Activated CD4-positive, alpha-beta T cell treated with anti-CD3 and anti-CD28 coated beads for 48 hours (primary cell): ENCODE data around the gene C19orf85.

Source experiments
- DNase-seq: peaks from one replicate; pipeline ENCODE4 v3.0.0-alpha.2; 2020

The C19orf85 gene

DNA sequence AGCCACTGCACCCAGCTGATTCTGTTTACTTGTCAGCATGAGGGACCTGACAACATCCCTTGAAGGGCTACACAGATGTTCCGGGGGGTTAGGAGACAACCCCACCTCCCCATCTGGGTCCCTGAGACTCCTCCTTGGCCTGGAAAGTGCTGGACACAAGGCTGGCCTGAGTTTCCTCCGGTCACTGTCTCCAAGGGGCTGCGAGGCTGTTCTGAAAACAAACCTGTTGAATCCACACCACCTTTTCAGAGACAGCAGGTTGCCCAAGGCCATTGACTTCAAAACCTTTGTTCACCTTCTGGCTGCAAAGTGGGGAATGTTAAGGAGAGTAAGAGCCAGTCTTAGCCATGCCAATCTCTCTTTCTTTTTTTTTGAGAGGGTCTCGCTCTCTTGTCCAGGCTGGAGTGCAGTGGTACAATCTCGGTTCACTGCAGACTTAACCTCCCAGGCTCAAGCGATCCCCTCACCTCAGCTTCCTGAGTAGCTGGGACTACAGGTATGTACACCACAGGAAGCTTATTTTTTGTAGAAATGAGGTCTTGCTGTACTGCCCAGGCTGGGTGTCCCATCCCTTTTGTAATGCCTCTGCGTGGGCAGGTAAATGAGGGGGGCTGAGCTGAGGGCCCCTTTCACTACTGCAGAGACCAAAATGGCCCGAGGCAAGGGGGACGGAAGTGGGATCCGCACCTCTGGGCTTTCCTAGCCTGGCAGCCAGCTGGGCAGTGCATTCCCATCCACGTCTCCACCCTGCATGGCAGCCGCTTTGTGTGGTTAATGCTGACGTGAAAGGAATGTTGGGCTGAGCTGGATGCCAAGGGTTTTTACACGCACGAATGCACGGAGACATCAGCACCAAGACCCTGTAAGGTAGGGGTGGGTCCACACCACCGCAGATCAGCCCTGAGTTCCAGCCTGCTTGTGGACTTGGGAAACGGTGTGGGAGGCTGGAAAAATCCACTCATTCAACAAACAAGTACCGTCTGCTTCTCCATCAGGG is 10.0 kb upstream of the C19orf85 start:
- DNase-seq = no peak

DNA sequence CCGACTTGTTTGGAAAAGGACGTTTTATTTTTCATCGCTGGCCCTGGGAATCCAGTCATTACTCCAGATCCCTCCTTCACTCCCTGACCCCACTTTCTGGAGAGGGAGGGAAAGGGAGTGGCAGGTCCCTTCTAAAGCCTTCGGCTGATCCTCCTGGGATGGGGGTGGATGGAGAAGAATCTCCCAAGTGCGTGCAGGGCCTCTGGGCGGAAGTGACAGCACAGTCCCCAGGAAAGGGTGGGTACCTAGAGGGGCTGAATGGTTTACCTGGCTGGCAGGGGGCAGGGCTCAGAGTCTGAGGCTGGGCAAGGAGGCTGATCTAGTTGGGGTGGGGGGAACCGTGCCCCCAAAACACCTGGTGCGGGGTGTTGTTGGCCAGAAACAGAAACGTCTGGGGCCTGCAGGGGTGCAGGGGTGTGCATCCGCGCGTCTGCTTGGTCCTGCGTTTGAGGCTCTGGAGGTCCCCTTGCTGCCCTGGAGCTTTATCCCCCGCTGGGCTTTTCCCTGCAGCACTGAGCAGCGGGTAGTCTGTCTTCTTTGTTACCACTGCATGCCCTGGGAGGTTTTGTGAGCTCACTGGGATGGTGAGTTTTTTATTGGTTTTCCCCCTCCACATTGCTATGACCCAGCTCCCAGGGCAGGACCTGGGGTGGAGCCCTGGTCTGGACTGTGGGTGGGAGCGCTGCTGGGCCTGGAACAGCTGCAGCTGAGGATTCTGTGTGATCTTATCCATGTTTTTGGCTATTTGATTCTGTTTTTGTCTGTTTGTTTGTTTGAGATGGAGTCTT is 8.9 kb upstream of the C19orf85 start:
- no peak for DNase-seq

DNA sequence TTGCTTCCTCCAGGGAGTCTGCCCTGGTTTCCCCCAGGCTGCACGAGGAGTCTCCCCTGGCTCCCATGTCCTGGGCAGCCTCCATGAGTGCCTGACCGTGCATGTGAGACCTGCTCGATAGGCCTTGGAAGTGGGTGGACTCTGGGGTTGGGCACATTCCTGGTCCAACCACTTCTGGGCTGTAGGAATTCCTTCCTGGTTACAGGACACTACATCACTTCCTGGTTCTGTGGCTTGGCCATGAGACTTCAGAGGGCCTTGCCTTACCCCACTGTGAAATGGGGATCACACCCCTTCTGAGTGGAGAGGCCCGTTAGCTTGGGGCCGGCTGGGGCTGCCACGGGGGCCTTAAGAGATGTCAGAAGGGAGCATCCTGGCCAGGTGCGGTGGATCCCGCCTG is 7.9 kb upstream of the C19orf85 start:
- DNase-seq = no peak

DNA sequence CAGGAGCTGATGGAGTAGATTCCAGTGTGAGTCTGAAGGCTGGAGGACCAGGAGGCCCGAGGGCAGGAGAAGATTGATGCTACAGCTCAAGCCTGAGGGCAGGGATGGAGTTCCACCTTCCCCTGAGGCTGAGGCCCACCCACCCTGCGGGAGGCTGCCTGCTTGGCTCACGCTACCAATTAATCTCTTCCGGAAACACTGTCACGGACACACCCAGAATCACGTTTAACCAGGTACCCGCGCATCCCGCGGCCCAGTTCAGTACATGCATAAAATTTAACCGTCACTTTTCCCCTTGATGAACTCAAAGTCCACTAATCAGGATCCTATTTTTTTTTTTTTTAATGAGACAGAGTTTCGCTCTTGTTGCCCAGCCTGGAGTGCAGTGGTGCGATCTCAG is 6.7 kb upstream of the C19orf85 start:
- DNase-seq = no peak

DNA sequence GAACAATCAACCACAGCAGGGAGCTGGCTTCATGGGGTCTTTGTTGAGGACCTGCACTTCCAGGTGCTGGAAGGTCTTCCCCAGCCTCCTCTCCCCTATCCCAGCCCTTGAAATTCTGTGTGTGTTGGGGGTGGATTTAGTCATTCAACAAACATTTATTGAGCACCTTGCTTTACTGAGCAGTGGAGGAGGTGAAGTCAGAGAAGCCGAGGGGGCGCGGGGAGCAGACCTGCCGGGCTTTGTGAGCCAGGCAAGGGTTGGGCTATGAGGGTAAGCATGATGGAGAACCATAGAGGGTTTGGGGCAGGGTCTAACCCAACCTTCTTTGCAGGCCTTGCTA is 3.5 kb upstream of the C19orf85 start:
- no peak for DNase-seq

DNA sequence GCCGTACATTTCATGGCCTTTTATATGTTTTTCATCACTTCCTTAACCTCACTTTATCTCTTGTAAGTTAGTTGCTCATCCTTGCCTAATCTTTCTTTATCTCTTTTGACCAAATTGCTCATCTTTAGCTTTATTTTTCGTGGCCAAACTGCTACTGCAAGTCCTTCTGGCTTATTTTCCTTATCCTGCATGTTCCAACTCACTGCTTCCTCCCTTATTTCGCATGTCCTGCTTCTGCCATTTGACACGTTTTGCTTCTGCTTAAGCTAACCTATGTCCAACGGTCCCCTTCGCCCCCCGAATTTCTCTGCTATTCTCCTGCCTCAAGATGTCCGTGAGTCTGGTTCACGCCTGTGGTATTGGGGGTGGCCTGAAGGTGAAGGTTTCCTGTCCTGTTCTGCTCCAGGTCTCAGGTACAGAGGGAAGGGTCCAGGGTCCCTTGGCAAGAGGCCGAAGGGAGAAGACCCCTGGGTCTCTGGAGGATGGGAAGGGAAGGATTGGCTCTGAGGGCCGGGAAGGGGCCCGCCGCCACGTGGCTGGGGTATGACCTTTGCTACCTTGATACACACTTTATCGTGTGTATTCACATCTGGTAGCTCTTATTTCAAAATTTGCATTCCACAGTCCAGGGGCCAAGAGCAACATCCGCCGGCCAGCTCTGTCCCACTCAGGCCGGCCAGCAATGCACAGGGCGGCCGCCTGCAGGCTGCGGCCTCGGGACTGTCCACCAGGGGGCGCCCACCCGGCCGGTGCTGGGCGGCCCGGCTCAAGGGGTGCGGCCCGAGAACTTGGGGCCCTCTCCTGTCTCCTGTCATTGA is 2.9 kb upstream of the C19orf85 start:
- peak; percentile 77 for DNase-seq

DNA sequence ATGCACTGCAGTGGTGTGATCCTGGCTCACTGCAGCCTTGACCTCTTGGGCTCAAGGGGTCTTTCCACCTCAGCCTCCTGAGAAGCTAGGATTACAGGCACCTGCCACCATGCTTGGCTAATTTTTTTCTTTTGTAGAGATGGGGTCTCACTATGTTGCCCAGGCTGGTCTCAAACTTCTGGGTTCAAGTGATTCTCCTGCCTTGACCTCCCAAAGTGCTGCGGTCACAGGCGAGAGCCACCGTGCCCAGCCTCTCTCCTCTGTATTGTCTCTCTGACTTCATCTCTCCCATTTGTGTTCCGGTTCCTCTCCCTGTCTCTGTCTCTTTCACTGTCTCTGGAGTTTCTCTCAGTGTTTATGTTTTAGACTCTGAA is 1.7 kb upstream of the C19orf85 start:
- DNase-seq = no peak

DNA sequence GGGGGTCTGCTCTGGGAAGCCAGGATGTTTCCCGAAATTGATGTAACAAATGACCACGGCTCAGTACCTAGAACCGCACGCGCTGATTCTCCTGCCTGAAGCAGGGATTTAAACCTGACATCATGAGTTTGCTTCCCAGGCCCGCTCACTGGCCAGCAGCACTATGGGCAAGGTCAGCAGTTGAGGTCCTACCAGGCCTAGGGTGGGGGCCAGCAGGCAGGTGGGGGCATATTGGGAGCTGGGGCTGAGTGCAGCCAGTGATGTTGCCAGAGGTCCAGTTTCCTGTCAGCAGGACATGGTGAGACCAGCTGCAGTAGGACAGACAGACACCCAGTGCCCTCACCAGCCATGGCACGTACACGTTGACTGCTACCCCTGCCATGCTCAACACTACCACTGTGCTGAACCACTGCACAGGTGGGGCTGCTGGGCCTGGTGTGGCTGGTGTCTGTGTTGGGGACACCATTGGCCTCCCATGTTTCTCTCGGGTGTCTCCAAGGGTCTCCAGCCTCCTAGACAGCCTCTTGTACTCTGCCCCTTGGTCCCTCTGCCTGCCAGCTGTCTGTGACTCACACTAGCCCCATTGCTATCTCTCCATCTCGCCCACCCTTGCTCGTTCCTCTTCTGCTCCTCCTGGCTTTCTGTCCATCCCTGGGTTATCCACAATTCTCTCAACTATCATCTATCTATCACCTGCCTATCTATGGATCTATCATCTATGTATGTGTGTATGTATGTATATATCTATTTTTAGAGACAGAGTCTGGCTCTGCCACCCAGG is 1.1 kb upstream of the C19orf85 start:
- DNase-seq = no peak

DNA sequence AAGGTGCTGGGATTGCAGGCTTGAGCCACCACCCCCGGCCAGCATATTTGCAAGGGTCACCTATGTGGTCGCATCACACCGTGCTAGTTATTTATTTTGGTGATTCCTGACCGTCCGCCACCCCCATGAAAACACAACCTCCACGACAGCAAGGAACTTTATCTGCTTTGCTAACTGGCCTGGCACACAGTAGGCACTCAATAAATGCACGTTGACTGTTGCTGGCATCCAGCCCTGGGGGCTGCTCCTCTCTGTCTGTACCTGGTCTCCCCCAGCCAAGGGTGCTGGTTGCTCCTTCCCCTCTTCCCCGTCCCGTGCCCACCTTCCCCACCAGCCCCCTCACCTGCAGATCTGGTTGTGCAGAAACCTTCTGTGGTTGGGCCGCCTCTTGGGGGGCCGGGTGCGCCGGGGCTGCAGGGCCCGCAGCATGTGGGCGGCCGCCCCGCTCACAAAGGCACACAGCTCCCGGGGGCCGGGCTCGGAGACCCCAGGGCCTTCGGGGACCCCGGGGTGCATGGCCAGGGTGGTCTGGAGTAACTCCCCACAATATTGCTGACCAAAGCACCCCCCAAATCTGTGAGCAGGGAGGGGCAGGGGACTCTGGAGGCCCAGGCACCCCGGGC is 401 bp downstream of the C19orf85 start:
- no peak for DNase-seq

DNA sequence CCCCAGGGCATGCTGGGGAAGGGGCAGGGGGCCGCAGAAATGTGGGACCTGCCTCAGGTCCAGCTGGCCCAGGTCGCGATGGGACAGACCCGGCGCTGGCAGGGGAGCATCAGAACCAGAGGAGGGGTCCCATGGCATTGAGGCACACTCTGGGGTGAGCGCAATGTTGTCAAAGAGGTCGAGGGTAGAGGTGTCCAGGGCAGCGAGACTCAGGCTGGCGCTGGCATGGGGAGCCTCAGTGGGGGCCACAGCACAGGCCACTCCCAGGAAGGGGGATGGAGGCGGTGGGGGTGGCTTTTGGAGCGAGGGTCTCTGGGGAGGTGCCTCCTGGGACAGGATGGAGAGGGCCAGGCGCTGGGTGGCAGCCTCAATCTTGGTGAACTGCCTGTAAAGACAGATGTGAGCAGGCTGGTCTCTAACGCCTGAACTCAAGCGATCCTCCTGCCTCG is 944 bp downstream of the C19orf85 start:
- no peak for DNase-seq

DNA sequence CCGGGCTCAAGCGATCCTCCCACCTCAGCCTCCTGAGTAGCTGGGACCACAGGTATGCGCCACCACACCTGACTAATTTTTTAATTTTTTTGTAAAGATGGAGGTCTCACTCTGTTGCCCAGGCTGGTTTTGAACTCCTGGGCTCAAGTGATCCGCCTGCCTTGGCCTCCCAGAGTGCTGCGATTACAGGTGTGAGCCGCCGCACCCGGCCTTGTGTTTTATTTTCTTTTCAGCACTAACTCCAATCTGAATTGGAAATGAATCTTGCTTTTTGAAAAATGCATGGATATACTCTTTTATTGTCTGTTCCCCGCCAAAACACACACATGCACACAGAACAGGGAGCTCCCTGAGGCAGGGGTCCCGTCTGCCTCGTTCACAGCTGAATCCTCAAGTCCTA is 1.8 kb downstream of the C19orf85 start:
- no peak for DNase-seq

DNA sequence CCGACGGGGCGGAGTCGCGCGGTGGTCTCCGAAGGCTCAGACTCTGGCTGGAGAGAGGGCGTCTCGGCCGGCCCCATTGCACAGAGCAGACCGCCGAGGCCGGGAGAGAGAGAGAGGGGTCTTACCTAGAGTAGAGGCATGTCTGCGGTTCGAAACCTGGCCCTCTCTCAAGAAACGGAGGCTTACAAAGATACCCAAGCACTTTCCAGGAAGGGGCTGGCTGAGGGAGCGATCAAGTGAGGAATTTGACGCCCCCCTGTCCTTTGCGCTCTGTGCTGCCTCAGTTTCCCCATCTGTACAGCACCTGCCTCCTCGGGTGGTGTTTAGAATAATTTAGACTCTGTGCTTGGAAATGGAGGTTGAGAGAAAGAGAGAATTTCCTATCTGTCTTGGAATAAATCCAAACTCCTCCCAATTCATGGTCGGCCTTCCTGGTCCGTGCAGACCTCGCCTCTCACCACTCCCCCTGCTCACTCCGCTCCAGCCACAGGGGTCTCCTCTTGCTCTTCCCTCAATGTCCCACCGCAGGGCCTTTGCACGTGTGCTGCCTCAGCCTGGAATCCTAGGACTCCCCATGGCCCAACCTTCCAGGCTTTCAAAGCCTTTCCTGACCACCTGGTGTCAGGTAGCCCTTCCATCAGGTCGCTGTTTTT is 2.5 kb downstream of the C19orf85 start:
- no peak for DNase-seq

DNA sequence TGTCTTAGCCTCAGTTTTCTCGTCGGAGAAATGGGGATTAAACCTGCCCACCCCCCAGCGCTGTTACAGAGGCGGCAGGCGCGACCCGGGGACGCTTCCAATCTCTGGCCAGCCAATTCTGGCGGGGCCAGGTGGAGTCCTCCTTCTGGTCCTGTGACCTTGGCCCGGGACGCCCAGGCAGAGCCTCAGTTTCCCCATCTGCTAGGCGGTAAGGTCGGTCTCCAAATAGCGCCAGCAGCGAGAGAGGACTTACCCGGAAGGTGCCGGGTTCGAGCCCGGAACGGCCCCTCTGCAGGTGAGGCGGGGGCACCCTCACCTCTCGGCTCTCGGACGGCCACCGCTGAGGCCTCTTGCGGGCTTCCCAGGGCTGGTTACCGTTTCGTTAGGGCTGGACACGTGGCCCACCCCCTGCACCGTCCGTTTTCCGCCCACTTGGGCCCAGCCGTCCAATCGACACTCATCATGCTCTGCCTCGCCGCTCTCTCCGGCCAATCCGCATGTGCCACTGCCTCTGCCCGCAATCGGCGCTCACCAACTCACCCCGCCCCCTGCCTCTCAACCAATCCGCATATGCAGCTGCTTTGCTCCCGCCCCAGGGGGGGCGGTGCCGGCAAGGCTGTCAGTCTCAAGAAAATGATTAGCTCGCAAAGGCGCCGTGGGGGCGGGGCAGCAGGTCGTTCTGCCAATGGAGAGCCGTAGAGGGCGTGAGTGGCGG is 3.1 kb downstream of the C19orf85 start, which contains the start of gene ISOC2:
TSS of gene ISOC2 (minus strand) at position 384 of the 715 bp plus-strand sequence. CDS start 5,156 bp downstream, outside the sequence.
- DNase-seq = peak; percentile 100

DNA sequence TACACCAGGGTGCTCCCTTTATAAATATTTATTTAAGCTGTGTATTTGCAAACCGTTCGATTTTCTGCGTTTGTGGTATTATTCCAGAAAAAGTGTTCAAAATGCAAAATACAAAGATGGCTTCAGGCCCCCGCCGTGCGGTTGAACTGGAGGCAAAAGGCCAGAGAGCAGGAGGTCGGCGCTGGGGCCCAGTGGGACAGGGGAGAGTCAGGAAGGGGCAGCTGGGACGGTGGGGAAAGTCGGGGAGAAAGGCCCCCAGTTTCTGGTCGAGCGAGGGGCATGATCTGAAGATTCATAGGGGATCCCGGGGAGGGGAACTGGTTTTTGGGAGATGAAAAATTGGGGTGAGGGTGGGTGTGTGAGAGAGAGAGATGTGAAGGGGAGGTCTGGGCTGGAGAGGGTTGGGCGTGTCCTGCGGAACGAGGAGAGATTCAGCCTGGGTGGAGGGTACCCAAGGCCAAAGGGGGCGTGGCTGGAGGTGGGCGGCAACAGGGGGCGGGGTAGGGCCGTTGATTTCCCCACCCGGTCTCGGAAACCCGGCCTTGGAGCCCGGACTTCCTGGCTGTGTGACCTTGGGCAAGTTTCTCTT is 3.8 kb downstream of the C19orf85 start:
- DNase-seq = peak; percentile 56

DNA sequence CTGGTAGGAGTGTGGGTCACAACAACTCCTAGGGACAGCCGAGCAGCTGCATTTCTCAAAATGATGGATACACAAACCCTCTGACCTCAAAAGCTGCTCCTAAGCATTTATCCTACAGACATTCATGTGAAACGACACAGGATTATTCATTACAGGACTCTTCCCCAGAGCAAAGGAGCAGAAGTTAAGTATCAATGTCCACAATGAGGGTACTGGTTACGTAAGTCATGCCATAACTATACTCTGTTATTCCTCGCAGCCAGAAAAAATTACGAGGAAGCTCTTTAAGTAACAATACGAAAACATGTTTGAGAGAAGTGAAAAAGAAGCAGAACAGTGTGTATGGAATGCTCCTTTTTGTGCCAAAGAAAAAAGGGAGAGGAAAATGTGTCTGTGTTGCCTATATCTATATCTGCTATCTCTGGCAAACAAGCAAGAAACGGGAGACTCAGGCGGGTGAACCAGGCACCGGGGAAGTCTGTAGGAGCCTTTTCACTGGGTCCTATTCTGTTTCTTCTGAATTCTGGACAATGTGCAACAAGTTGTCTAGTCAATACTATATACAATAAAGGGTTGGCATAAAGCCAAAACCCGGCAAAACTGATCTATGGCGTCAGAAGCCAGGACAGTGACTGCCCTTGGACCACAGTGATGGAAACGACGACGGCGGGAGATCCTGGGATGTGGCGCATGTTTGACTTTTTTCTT is 4.4 kb downstream of the C19orf85 start:
- DNase-seq = no peak

DNA sequence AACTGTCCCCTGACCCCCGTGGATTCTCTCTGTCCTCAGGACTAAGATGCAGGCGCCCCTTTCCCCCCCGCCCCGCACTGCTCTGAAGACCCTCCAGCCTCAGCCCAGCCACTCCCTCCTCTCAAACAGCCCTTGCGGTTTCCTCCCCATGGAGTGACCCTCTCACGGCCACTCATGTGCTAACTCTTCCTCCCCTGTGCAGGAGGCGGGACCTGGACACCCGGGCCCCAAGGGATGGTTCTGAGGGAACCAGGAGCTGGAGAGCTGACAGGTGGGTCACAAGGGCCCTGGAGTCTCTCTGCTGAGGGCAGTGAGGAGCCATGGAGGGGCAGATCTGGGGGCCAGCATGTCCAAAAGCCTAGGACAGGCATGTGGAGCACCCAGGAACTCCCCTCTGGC is 5.0 kb downstream of the C19orf85 start:
- no peak for DNase-seq

DNA sequence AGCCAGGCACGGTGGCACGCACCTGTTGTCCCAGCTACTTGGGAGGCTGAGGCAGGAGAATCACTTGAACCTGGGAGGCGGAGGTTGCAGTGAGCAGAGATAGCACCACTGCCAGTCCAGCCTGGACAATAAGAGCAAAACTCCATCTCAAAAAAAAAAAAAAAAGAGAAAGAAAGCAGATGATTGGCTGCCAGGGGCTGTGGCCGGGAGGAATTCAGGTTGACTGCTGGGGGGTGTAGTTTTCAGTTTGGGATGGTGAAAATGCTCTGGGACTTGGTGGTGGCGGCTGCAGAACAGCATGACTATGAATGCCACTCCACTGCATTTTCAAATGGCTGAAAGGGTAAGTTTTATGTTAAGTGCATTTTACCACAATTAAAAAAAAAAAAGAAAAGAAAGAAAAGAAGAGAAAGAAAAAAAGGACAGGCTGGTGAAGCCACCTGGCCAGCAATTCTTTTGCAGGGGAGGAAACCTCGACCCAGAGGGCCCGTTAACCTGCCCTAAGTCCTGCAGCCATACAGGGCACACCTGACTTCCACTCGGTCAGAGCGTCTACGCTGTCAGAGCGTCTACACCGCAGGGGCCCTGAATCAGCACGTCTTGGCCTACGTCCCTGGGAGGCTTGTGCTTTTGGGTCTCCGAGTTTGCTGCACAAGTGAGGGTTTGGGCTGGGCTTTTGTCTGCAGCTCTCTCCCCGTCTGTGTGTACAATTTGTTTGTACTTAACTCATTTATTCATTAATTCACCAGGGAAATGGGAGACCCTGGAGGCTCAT is 6.7 kb downstream of the C19orf85 start:
- DNase-seq = no peak

DNA sequence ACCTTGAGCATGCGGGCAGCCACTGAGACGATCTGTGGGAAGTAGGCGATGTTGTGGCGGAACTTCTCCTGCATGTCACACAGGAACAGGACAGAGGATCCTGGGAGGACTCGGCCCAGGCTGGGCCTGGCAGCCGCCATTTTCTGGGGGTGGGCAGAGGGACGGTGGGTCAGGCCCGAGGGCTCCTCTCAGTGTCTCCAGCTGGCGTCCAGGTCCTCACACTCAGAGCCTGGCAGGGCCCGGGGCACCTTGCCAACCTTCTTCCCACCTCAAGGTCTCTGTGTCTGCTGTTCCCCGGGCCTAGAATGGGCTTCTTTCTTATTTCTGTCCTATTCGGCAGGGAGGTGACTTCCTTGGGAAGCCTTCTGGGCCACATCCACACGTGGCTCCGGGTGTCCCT is 8.2 kb downstream of the C19orf85 start:
- no peak for DNase-seq
